GM12892 (cell line): ENCODE data around the gene TAPBPL.

Experiments used
- POLR2A ChIP-seq: IDR thresholded peaks from 2 replicates; pipeline ENCODE4 v1.6.1; 2011; ENCODE audit warnings: low read depth, low read length, control low read depth
- POLR2AphosphoS5 ChIP-seq: IDR thresholded peaks from 2 replicates; pipeline ENCODE4 v1.6.1; 2011; ENCODE audit warnings: low read depth, low read length, control low read depth

- TF ChIP-seq POLR2A (no peak), POLR2AphosphoS5 (no peak)
Observed at GRCh38 chr12:6472491-6472890, 20.6 kb downstream of the TAPBPL start.
